ENCODE data around the gene CYP4F3.

CYP4F3 gene

DNA sequence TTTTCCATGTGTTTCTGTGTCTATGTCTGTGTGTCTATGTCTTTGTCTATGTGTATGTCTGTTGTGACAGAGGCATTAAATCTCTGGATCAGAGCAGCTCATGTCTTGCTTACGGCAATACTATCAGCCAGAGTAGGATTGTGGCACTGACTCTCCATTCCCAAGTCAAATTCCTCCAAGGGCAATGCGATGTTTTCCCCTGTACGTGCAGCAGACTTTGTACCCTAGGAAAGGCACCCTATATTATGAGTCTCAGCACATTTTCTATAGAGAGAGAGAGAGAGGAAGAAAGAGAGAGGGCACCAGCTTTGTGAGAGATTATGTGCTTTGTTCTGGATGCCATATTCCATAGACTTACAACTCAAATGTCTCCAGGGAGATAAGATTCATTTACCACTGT is 11.1 kb downstream of the CYP4F3 start:
- Mint-ChIP-seq H3K9me3 (peaks cover 91% of the 10 kb centered on the region), H3K27me3 (ENCODE audit: low read depth, poor library complexity) (no peaks in the 10 kb centered on the region), H3K27ac (no peak overlapping the region), H3K4me3 (no peak overlapping the region), H3K36me3 (ENCODE audit: low read depth) (no peaks in the 10 kb centered on the region), H3K4me1 (no peaks in the 10 kb centered on the region)
- DNase-seq = no peak
- TF ChIP-seq, protein P1, sequence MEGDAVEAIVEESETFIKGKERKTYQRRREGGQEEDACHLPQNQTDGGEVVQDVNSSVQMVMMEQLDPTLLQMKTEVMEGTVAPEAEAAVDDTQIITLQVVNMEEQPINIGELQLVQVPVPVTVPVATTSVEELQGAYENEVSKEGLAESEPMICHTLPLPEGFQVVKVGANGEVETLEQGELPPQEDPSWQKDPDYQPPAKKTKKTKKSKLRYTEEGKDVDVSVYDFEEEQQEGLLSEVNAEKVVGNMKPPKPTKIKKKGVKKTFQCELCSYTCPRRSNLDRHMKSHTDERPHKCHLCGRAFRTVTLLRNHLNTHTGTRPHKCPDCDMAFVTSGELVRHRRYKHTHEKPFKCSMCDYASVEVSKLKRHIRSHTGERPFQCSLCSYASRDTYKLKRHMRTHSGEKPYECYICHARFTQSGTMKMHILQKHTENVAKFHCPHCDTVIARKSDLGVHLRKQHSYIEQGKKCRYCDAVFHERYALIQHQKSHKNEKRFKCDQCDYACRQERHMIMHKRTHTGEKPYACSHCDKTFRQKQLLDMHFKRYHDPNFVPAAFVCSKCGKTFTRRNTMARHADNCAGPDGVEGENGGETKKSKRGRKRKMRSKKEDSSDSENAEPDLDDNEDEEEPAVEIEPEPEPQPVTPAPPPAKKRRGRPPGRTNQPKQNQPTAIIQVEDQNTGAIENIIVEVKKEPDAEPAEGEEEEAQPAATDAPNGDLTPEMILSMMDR (IDR thresholded peaks at IDR 0.05) = no peak

DNA sequence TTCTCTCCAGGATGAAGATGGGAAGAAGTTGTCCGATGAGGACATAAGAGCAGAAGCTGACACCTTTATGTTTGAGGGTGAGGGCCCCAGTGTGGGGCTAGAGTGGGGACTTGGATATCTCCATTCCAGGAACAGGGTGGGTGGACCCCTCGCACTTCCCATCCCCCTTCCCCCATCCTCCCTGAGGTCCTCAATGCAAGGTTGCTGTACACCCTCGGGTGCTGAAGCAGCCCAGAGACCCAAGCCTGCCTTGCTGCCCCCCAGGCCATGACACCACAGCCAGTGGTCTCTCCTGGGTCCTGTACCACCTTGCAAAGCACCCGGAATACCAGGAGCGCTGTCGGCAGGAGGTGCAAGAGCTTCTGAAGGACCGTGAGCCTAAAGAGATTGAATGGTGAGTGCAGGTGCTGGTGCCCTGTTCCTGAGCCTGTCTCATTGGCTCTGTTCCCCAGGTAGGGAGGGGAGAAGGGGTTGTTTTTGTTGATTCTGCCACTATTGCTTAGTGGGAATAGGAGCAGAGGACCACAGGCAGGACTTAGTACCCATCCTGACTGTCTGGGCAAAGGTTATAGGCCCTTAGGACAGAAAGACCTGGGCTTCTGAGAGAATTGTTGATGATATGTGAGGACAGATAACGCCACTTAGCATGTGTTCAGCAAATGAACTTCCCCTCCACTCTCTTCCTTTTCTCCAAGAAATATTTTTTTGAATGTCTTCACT is 12.0 kb downstream of the CYP4F3 start:
- no peaks in the 10 kb centered on the region for H3K27me3 Mint-ChIP-seq (ENCODE audit: low read depth, poor library complexity)
- H3K4me3 Mint-ChIP-seq = no peak overlapping the region
- no peak for DNase-seq
- no peaks in the 10 kb centered on the region for H3K36me3 Mint-ChIP-seq (ENCODE audit: low read depth)
- TF ChIP-seq, protein P1 (IDR thresholded peaks at IDR 0.05) = no peak
- H3K4me1 Mint-ChIP-seq = no peaks in the 10 kb centered on the region
- H3K9me3 Mint-ChIP-seq = peaks cover 87% of the 10 kb centered on the region
- no peak overlapping the region for H3K27ac Mint-ChIP-seq

DNA sequence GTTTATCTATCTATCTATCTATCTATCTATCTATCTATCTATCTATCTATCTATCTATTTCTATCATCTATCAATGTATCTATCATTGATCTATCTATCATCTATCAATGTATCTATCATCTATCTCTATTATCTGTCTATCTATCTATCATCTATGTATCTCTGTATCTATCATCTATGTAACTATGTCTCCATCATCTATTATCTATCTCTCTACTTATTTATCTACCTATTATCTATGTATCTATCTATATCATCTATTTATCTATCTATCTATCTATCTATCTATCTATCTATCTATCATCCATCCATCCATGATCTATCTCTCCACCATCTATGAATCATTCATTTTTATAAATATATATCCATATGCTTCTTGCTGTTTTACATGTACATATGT is 15.8 kb downstream of the CYP4F3 start:
- Mint-ChIP-seq H3K36me3 (ENCODE audit: low read depth) (no peaks in the 10 kb centered on the region), H3K9me3 (peaks cover 82% of the 10 kb centered on the region), H3K4me3 (no peak overlapping the region), H3K4me1 (no peaks in the 10 kb centered on the region), H3K27ac (no peak overlapping the region), H3K27me3 (ENCODE audit: low read depth, poor library complexity) (no peaks in the 10 kb centered on the region)
- DNase-seq = no peak
- TF ChIP-seq, protein P1 (IDR thresholded peaks at IDR 0.05) = no peak

DNA sequence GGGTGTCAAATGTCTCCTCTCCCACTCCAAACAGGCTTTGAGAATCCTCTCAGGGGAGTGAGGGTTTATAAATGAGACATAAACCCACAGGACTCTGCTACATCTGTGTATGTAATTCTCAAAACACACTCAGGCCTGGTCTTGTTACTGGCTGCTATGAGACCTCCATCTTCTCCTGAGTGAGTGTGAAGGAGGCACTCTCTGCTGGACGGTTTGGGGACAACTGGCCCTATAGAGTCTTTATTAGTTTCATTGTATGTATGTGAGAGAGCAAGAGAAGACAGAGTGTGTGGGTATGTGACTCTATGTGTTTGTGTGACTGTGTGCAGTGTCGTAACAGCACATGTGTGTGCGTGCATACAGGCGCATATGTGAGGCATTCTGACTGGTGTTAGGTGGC is 22.6 kb downstream of the CYP4F3 start:
- Mint-ChIP-seq H3K4me3 (no peak overlapping the region), H3K4me1 (no peaks in the 10 kb centered on the region), H3K27ac (no peak overlapping the region), H3K27me3 (ENCODE audit: low read depth, poor library complexity) (no peaks in the 10 kb centered on the region), H3K36me3 (ENCODE audit: low read depth) (no peaks in the 10 kb centered on the region), H3K9me3 (peaks cover 30% of the 10 kb centered on the region)
- DNase-seq = no peak
- TF ChIP-seq, protein P1 (IDR thresholded peaks at IDR 0.05) = no peak

DNA sequence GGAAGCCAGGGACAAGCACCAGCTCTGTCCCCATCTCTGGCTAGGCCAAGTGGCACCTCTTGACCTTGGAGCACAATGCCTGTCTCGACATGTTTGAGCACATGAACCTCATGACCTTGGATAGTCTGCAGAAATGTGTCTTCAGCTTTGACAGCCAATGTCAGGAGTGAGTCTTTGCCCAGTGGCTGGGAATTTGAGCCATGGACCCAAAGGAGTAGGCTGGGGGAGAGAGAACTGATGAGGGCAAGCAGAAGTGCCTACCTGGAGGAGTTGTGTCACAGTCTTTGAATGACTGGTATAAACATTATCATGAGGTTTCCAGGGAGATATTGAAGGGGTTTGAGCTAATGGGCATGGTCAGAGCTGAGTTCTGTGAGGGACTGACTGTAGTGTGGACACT is 25.5 kb downstream of the CYP4F3 start:
- Mint-ChIP-seq H3K4me1 (no peaks in the 10 kb centered on the region), H3K4me3 (no peak overlapping the region), H3K36me3 (ENCODE audit: low read depth) (no peaks in the 10 kb centered on the region), H3K27me3 (ENCODE audit: low read depth, poor library complexity) (no peaks in the 10 kb centered on the region), H3K9me3 (peaks cover 10% of the 10 kb centered on the region), H3K27ac (no peak overlapping the region)
- TF ChIP-seq, protein P1 (IDR thresholded peaks at IDR 0.05) = no peak
- no peak for DNase-seq

DNA sequence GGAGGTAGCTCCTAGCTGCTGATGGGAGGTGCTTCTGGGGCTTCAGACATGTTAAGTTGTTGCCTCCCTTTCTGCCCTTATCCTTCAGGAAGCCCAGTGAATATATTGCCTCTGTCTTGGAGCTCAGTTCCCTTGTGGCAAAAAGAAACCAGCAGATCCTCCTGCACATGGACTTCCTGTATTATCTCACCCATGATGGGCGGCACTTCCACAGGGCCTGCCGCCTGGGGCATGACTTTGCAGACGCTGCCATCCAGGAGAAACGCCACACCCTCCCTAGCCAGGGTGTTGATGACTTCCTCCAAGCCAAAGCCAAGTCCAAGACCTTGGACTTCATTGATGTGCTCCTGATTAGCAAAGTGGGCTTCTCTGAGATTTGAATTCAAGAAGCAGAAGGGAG is 26.2 kb downstream of the CYP4F3 start:
- no peak overlapping the region for H3K27ac Mint-ChIP-seq
- TF ChIP-seq, protein P1 (IDR thresholded peaks at IDR 0.05) = no peak
- no peaks in the 10 kb centered on the region for H3K27me3 Mint-ChIP-seq (ENCODE audit: low read depth, poor library complexity)
- no peaks in the 10 kb centered on the region for H3K36me3 Mint-ChIP-seq (ENCODE audit: low read depth)
- no peak overlapping the region for H3K4me3 Mint-ChIP-seq
- no peak for DNase-seq
- no peaks in the 10 kb centered on the region for H3K4me1 Mint-ChIP-seq
- peaks cover 10% of the 10 kb centered on the region for H3K9me3 Mint-ChIP-seq
